C4-2B (cell line): ENCODE measurements around the gene TMEM163.

ENCODE experiments used
- CTCF ChIP-seq: fragments of 450-650 bp; conservative IDR thresholded peaks from 2 replicates; pipeline ENCODE4 v1.5.1; 2017; ENCODE audit warnings: mild to moderate bottlenecking
- ZFX ChIP-seq: fragments of 450-650 bp; IDR thresholded peaks from 2 replicates; pipeline ENCODE4 v1.6.1; 2017

- TF ChIP-seq CTCF: no peak
- TF ChIP-seq ZFX: no peak
These were observed 248.1 kb downstream of the TMEM163 start for GRCh38 chr2:134470561-134471168.
